GM12891 (cell line): Measurements from ENCODE around the gene PRPF31.
A peak's percentile ranks its signal among the peaks of the same experiment; 100 is the strongest.

ENCODE experiments used
- PAX5 ChIP-seq: IDR thresholded peaks from 2 replicates; pipeline ENCODE4 v1.6.1; 2011; ENCODE audit warnings: low read length, moderate library complexity, mild to moderate bottlenecking; ENCODE audit not compliant: insufficient read depth, severe bottlenecking
- POLR2A ChIP-seq: IDR thresholded peaks from 2 replicates; pipeline ENCODE4 v1.6.1; 2011; ENCODE audit warnings: low read depth, low read length, control low read depth
- POLR2AphosphoS5 ChIP-seq: IDR thresholded peaks from 2 replicates; pipeline ENCODE4 v1.6.1; 2011; ENCODE audit warnings: low read depth, low read length, control low read depth
- POU2F2 ChIP-seq: IDR thresholded peaks from 2 replicates; pipeline ENCODE4 v1.6.1; 2011; ENCODE audit warnings: low read depth, mild to moderate bottlenecking, control low read depth, low read length, moderate library complexity
- SPI1 ChIP-seq: IDR thresholded peaks from 2 replicates; pipeline ENCODE4 v1.6.1; 2011; ENCODE audit warnings: low read depth, low read length, control low read depth
- TAF1 ChIP-seq: IDR thresholded peaks from 2 replicates; pipeline ENCODE4 v1.6.1; 2011; ENCODE audit warnings: low read depth, low read length, control low read depth

DNA sequence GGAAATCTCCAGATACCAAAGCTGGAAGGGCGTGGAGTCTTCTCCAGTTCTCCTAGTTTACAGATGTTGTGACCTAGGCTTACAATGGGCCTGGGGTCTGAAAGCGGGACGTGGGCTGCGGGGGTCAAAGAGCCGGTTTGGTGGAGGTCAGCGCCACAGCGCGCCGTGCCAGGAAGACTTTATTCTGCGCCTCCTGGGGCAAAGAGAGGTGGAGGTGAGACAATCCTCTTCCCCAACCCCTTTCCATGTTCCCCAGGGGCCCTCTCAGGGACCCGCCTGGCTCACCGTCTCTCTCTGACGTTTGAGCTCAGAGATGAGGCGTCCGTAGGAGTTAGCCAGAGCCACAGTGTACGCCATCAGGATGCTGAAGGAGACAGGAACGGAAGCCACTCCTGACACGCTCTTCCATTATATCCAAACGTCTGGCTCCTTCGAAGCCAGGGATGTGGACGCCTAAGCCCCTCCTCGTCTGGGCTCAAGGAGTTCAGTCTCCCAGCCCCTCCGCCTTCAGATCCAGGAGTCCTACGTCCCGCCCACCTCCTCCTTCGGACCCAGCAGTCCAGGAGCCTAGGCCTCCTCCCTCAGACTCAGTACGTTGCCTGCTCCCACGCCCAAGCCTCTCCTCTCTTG lies 44.7 kb downstream of the PRPF31 start:
- TF ChIP-seq POLR2A = 0 out of 2 replicates have a peak, but pooled peaks have one; percentile 17
- TF ChIP-seq POLR2AphosphoS5 = no peak
- TF ChIP-seq TAF1 = no peak
- no peak for TF ChIP-seq PAX5
- no peak for TF ChIP-seq SPI1
- no peak for TF ChIP-seq POU2F2
